HepG2 (cell line): ENCODE data around the gene TUBB3. TPM values are rescaled to one million over a fixed set of nuclear protein-coding genes. Genes with fewer than 3 reads are reported as not detected.

Experiments
- CREM ChIP-seq, 2 experiments: sonication (generic) in 1 of 2; formaldehyde crosslinking in 1 of 2; IDR thresholded peaks; 2 replicates each; pipeline versions ENCODE4 v1.4.0 to v1.6.1; 2016 to 2020; ENCODE audit warnings: antibody characterized with exemption in 1 of 2, mild to moderate bottlenecking in 1 of 2, missing genetic modification reagents in 1 of 2
- DNMT3B ChIP-seq: conservative IDR thresholded peaks from 2 replicates; pipeline ENCODE4 v1.6.1; 2016; ENCODE audit warnings: missing biosample characterization, control low read depth
- EP300 ChIP-seq, 3 experiments: sonication (generic) in 1 of 3; formaldehyde crosslinking in 1 of 3; IDR thresholded peaks; 2 replicates each; pipeline versions ENCODE4 v1.5.1 to v1.6.1; 2011 to 2020; ENCODE audit warnings: low read depth in 2 of 3, low read length in 2 of 3, borderline replicate concordance in 1 of 3, improper control_type of control experiment in 1 of 3, mild to moderate bottlenecking in 1 of 3, missing genetic modification reagents in 1 of 3, moderate library complexity in 1 of 3
- HOXA7 ChIP-seq: sonication (generic); formaldehyde crosslinking; IDR thresholded peaks from 2 replicates; pipeline ENCODE4 v1.8.1; 2022; ENCODE audit warnings: mild to moderate bottlenecking, missing genetic modification reagents, moderate library complexity
- KLF13 ChIP-seq: sonication (generic); formaldehyde crosslinking; IDR thresholded peaks from 2 replicates; pipeline ENCODE4 v1.4.0; 2020; ENCODE audit warnings: mild to moderate bottlenecking, missing genetic modification reagents
- MXI1 ChIP-seq: IDR thresholded peaks from 3 replicates; pipeline ENCODE4 v1.6.1; 2012; ENCODE audit warnings: low read depth, low read length, inconsistent platforms, borderline replicate concordance
- NR2F2 ChIP-seq: IDR thresholded peaks from 2 replicates; pipeline ENCODE4 v1.6.1; 2012; ENCODE audit warnings: low read depth, inconsistent platforms, borderline replicate concordance
- RARA ChIP-seq: IDR thresholded peaks from 2 replicates; pipeline ENCODE4 v1.6.1; 2016; ENCODE audit warnings: missing genetic modification reagents, missing compliant biosample characterization
- SOX13 ChIP-seq, 3 experiments: fragments of 450-650 bp in 1 of 3; sonication (generic) in 1 of 3; formaldehyde crosslinking in 1 of 3; IDR thresholded peaks in 2 of 3; conservative IDR thresholded peaks in 1 of 3; 2 replicates each; pipeline versions ENCODE4 v1.5.0 to v1.6.1; 2016 to 2020; ENCODE audit warnings: antibody characterized with exemption in 1 of 3, mild to moderate bottlenecking in 1 of 3, missing compliant biosample characterization in 1 of 3, missing genetic modification reagents in 1 of 3, moderate library complexity in 1 of 3
- ZBTB7A ChIP-seq: sonication (generic); formaldehyde crosslinking; IDR thresholded peaks from 2 replicates; pipeline ENCODE4 v1.8.0; 2022; ENCODE audit warnings: mild to moderate bottlenecking, missing genetic modification reagents
- ZFP41 ChIP-seq: sonication (generic); formaldehyde crosslinking; IDR thresholded peaks from 2 replicates; pipeline ENCODE4 v1.4.0; 2020; ENCODE audit warnings: mild to moderate bottlenecking, missing genetic modification reagents, borderline replicate concordance
- ZNF589 ChIP-seq: sonication (generic); formaldehyde crosslinking; conservative IDR thresholded peaks from 2 replicates; pipeline ENCODE4 v1.8.0; 2022; ENCODE audit warnings: mild to moderate bottlenecking, moderate library complexity, missing genetic modification reagents
- ZNF891 ChIP-seq: sonication (generic); formaldehyde crosslinking; IDR thresholded peaks from 2 replicates; pipeline ENCODE4 v1.5.0; 2020; ENCODE audit warnings: mild to moderate bottlenecking, missing genetic modification reagents
- polyA plus RNA-seq, 8 experiments: library from polyadenylated mRNA; depleted of rRNA in 3 of 8; stranded (reverse) in 7 of 8; unstranded in 1 of 8; fragments of >200 nt; fragmentation: Illumina TruSeq in 4 of 8; extraction: Trizol in 4 of 8; gene quantifications; 2 replicates each; pipeline versions ENCODE4 v1.2.1 to v1.2.3, GENCODE V29; 2011 to 2016; ENCODE audit warnings: low read depth in 4 of 8, missing spikeins in 1 of 8, mixed read lengths in 1 of 8; ENCODE audit not compliant: insufficient read depth in 1 of 8
- total RNA-seq, 5 experiments: library from RNA; depleted of rRNA; stranded (reverse); fragments of >200 nt; fragmentation: Illumina TruSeq; extraction: Trizol; gene quantifications; 2 replicates each; pipeline ENCODE4 v1.2.3, GENCODE V29; 2016; ENCODE audit warnings: low read depth in 1 of 5
- TF ChIP-seq, protein P1 (sequence below): sonication (generic); formaldehyde crosslinking; IDR thresholded peaks from 2 replicates; pipeline ENCODE4 v1.5.1; 2020; ENCODE audit warnings: mild to moderate bottlenecking, moderate library complexity, missing genetic modification reagents
- TF ChIP-seq, protein P2 (sequence below): sonication (generic); formaldehyde crosslinking; IDR thresholded peaks from 2 replicates; pipeline ENCODE4 v1.4.0; 2020; ENCODE audit warnings: missing genetic modification reagents, borderline replicate concordance
- TF ChIP-seq, protein P3 (sequence below): sonication (generic); formaldehyde crosslinking; IDR thresholded peaks from 2 replicates; pipeline ENCODE4 v1.4.0; 2020; ENCODE audit warnings: mild to moderate bottlenecking, missing genetic modification reagents, borderline replicate concordance
- TF ChIP-seq, protein P4 (sequence below): sonication (generic); formaldehyde crosslinking; IDR thresholded peaks from 2 replicates; pipeline ENCODE4 v1.5.0; 2020; ENCODE audit warnings: missing genetic modification reagents, mild to moderate bottlenecking, borderline replicate concordance
- TF ChIP-seq, protein P5 (sequence below): sonication (generic); formaldehyde crosslinking; conservative IDR thresholded peaks from 2 replicates; pipeline ENCODE4 v1.4.0; 2020; ENCODE audit warnings: missing genetic modification reagents

TUBB3 gene
- total and polyA plus RNA-seq, 2 of the 13 experiments (the other 11 are each of a cell fraction or from before 2014, with no cell fraction given): 110 to 185 TPM

DNA sequence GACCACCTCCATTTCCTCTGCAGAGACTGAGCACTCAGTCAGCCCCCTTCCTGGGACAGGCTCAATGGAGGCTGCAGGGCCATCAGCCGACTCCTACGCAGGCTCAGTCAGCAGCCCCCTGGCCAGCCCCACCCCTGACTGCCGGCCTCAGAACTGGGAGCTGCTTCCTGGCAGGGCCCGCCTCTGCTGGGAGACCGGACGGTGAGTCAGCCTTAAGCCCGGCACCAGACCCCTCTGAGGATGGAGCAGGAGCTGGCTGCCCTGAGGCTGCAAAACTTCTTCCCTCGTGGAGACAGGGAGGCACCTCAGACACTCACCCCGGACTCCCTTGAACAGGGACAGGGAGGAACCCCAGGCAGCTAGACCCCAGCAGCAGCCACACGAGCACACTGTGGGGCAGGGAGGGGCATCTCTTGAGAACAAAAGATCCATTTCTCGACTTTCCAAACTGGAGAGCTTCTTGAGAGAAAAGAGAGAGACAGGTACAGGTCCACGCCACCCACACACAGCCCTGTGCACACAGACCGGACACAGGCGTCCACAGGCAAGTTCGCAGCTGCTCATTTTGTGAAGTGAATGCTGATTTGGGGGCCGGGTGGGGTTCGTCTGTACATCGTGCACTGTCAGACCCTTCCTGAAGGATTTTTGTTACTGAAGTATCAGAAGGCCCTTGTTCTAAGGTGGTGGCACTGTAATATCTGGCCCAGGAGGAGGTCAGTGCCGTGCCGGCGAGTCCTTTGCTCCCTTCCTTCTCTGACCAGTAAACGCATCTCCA, 1.3 kb upstream of the TUBB3 start (continued):
- TF ChIP-seq SOX13 (IDR thresholded peaks at IDR 0.05) (0 out of 2 replicates have a peak, but pooled peaks have one; percentile 59), SOX13 (CRISPR knock-in tag; conservative IDR thresholded peaks at IDR 0.05 in 1 of 2, IDR thresholded peaks at IDR 0.05 in 1 of 2) (peak in 1 of 2 experiments; percentile 57; a peak in 2 of 4 replicates), ZFP41 (CRISPR knock-in tag) (peak; percentile 90), ZNF589 (CRISPR knock-in tag) (0 out of 2 replicates have a peak, but pooled peaks have one; percentile 50), ZNF891 (peak; percentile 89), DNMT3B (CRISPR knock-in tag) (no peak; the same call in 1 of the 2 replicates), ZBTB7A (CRISPR knock-in tag) (peak; percentile 76), RARA (CRISPR knock-in tag) (peak; percentile 58; the same call in 1 of the 2 replicates), NR2F2 (no peak), HOXA7 (CRISPR knock-in tag) (no peak), KLF13 (CRISPR knock-in tag) (0 out of 2 replicates have a peak, but pooled peaks have one; percentile 63), EP300 (IDR thresholded peaks at IDR 0.05; ENCODE audit: low read depth in 2 of 2, low read length in 2 of 2) (no peak), EP300 (CRISPR knock-in tag; IDR thresholded peaks at IDR 0.05; ENCODE audit: borderline replicate concordance) (peak; percentile 55; the same call in 1 of the 2 replicates), MXI1 (peak; percentile 74; the same call in 1 of the 3 replicates), CREM (IDR thresholded peaks at IDR 0.05) (0 out of 2 replicates have a peak, but pooled peaks have one; percentile 16), CREM (CRISPR knock-in tag; IDR thresholded peaks at IDR 0.05) (no peak)
- TF ChIP-seq, protein P1, sequence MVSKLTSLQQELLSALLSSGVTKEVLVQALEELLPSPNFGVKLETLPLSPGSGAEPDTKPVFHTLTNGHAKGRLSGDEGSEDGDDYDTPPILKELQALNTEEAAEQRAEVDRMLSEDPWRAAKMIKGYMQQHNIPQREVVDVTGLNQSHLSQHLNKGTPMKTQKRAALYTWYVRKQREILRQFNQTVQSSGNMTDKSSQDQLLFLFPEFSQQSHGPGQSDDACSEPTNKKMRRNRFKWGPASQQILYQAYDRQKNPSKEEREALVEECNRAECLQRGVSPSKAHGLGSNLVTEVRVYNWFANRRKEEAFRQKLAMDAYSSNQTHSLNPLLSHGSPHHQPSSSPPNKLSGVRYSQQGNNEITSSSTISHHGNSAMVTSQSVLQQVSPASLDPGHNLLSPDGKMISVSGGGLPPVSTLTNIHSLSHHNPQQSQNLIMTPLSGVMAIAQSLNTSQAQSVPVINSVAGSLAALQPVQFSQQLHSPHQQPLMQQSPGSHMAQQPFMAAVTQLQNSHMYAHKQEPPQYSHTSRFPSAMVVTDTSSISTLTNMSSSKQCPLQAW (CRISPR knock-in tag): peak; percentile 68
- TF ChIP-seq, protein P2, sequence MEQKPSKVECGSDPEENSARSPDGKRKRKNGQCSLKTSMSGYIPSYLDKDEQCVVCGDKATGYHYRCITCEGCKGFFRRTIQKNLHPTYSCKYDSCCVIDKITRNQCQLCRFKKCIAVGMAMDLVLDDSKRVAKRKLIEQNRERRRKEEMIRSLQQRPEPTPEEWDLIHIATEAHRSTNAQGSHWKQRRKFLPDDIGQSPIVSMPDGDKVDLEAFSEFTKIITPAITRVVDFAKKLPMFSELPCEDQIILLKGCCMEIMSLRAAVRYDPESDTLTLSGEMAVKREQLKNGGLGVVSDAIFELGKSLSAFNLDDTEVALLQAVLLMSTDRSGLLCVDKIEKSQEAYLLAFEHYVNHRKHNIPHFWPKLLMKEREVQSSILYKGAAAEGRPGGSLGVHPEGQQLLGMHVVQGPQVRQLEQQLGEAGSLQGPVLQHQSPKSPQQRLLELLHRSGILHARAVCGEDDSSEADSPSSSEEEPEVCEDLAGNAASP (CRISPR knock-in tag): peak; percentile 48; the same call in 1 of the 2 replicates
- TF ChIP-seq, protein P3, sequence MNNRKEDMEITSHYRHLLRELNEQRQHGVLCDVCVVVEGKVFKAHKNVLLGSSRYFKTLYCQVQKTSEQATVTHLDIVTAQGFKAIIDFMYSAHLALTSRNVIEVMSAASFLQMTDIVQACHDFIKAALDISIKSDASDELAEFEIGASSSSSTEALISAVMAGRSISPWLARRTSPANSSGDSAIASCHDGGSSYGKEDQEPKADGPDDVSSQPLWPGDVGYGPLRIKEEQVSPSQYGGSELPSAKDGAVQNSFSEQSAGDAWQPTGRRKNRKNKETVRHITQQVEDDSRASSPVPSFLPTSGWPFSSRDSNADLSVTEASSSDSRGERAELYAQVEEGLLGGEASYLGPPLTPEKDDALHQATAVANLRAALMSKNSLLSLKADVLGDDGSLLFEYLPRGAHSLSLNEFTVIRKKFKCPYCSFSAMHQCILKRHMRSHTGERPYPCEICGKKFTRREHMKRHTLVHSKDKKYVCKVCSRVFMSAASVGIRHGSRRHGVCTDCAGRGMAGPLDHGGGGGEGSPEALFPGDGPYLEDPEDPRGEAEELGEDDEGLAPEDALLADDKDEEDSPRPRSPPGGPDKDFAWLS (CRISPR knock-in tag): no peak
- TF ChIP-seq, protein P4, sequence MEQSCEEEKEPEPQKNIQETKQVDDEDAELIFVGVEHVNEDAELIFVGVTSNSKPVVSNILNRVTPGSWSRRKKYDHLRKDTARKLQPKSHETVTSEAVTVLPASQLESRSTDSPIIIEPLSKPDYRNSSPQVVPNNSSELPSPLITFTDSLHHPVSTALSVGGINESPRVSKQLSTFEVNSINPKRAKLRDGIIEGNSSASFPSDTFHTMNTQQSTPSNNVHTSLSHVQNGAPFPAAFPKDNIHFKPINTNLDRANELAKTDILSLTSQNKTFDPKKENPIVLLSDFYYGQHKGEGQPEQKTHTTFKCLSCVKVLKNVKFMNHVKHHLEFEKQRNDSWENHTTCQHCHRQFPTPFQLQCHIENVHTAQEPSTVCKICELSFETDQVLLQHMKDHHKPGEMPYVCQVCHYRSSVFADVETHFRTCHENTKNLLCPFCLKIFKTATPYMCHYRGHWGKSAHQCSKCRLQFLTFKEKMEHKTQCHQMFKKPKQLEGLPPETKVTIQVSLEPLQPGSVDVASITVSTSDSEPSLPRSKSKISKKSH (CRISPR knock-in tag): peak; percentile 37; the same call in 1 of the 2 replicates
- TF ChIP-seq, protein P5, sequence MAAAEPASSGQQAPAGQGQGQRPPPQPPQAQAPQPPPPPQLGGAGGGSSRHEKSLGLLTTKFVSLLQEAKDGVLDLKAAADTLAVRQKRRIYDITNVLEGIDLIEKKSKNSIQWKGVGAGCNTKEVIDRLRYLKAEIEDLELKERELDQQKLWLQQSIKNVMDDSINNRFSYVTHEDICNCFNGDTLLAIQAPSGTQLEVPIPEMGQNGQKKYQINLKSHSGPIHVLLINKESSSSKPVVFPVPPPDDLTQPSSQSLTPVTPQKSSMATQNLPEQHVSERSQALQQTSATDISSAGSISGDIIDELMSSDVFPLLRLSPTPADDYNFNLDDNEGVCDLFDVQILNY (CRISPR knock-in tag): peak; percentile 52; the same call in 1 of the 2 replicates
